Posterior vena cava (tissue), 2 donors: ENCODE data around the gene CRMP1. TPM values are rescaled to one million over a fixed set of nuclear protein-coding genes. Genes with fewer than 3 reads are reported as not detected.
A peak's percentile ranks its signal among the peaks of the same experiment; 100 is the strongest.

Experiments
- DNase-seq: peaks from one replicate; pipeline ENCODE4 v3.0.0-alpha.2; 2020; ENCODE audit warnings: low spot score
- intact Hi-C, 2 donors: fragments of 100-400 bp; cut with DNase I; formaldehyde crosslinking; loops; one replicate each; pipeline versions ENCODE4 v1.14.1 to v1.14.2; 2022 to 2023
- total RNA-seq, 2 donors: library from RNA; stranded (reverse); fragmentation: NEBNext Ultra II Directional; extraction: Animal tissue kit (Norgen Biotek cat#: 25700); gene quantifications; one replicate each; pipeline ENCODE4 v1.2.1, GENCODE V29; 2021
- donor health status: DM: yes; HTN: yes; CAD: no.
- donor health status: DM: yes; HTN: yes; CAD: no.

Gene CRMP1
- total RNA-seq, 2 donors from 2014 or later = 0.81 to 2.0 TPM

DNA sequence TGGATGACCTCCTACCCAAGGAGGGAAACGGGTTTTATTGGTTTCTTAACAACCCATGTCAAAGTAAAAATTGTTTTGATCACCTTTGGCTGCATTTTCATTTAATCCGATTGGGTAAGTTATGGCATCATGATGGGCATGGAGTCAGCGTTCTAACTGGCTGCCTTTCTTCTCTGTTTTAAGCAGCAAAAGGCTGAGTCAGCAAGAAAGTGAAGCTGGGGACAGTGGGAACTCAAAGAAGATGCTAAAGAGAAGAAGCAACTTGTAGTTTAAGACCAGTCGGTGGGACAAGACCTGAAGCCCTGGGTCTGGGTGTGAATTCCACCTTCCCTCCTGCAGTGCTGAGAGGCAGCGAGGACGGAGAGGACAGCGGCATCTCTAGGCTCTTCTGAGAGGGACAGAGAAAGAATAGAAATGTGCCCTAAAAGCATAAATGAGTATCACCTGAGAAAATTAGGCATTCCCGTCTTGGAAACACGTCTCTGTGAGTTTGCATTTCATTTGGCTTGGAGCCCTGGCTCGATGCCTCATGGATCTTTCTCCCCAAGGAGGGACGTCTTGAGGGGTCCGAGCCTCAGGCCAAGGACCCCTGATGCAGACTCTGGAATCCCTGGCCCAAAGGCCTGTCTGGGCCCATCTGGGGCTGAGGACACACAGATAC, 82.0 kb downstream of the CRMP1 start:
- peak; percentile 58 for DNase-seq
- intact Hi-C loops = loop anchor here in 1 of 2 donors (10.0 kb wide), 1 partner anchor 816 kb away; no protein-coding TSS in a partner anchor

DNA sequence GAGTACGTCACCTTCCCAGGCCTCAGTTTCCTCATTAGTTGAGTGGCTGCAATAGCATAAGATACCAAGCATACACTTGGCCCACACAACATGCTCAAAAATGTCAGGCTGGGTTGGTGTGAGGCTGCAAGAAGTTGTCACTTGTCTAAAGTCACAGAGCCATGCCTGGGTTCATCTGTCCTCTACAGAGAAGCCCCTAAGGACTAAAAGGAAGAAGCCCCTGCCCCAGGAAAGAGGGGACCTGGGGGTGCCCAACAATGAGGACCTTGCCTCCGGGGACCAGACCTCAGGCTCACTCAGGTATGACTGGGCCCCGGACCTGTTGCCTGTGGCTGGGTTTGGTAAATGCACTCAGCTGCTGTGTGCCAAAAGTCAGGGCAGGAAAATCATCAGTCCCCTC, 82.7 kb downstream of the CRMP1 start:
- intact Hi-C loops = loop anchor here in 1 of 2 donors (10.0 kb wide), 1 partner anchor 815 kb away; no protein-coding TSS in a partner anchor
- DNase-seq = peak; percentile 72

DNA sequence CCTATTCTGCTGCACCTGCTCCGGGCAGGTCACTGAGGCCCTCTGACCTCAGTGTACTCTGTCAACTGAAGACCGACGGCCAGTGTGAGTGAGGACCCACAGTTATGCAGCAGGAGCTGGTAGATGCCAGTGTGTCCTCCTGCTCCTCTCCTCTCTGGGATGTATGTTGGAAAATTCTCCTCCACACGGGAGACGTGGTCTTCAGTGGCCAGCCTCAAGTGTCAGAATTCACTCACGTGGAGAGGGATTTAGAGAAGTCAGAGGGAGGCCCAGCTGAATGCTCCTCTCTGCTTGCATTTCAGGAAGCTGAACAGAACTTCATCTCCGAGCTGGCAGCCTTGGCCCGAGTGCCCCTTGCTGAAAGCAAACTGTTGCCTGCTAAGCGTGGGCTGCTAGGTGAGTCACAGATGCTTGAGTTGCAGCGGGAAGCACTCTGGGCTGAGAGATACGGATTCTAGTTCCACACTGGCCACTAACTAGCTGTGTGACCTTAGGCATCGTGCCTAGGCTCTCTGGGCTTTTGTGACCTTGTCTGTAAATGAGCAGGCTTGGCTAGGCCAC, 83.6 kb downstream of the CRMP1 start:
- intact Hi-C loops = no loop called here
- DNase-seq = peak; percentile 61

DNA sequence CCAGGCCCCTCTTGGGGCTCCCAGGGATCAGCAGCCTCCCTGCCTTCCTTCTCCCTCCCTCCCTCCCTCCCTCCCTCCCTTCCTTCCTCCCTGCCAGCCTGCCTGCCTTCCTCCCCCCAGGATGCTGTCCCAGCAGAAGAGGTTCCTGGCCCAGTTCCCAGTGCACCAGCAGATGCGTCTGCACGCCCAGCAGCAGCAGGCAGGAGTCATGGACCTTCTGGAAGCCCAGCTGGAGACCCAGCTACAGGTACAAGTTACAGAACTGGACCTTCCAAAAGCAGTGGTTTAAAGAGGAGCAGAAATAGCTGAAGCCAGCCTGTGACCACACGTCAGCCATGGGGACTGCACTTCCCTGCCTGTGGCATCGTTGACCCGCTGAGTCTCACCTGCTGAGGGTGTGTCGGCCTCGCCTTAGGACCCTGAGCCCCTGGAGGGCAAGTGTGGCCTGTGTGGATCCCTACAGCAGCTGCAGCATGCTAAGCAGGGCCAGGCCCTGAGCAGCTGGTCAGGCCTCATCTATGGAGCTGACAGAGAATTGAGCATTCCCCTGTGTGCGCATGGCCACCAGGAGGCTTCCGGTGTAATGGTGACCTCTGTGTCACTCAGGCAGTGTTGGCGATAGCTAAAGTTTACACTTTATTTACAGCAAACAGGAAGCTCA, 84.7 kb downstream of the CRMP1 start:
- DNase-seq = peak; percentile 72
- intact Hi-C loops = no loop called here

DNA sequence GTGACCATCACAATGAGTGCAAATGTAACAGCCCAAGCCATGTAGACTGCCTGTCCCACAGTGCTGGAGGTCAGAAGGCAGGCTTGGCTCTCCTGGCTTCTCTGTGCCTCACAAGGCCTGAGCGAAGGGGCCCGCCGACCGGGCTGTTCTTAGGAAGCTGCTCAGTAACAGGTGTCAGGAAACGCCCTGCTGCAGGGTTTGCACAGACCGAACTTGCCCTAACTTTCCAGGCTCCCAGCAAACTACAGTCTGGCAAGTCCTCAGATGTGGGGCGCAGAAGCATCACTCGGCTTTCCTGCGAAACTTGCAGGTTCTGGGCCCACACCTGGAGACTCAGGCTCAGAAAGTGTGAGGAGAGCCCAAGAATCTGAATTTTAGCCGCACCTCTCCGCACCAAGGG, 87.6 kb downstream of the CRMP1 start:
- intact Hi-C loops = no loop called here
- DNase-seq = peak; percentile 71

DNA sequence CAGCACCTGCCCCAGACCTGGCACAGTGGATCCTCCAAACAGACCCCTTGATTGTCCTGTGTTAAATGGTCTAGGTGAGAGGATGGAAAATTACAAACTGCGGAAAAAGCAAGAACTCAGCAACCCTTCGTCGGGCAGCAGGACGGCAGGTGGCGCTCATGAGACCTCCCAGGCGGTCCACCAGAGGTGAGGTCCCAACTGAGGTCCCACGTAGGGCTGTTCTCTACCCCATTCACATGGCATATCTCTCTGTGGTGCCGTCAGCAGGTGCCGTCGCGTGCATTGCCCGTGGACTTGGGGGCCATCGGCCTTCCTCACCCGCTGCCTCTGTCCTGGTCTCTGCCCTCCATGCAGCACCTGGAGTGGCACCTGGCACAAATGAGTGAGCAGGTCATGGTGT, 88.2 kb downstream of the CRMP1 start:
- DNase-seq = peak; percentile 76
- intact Hi-C loops = no loop called here

- intact Hi-C loops = no loop called here
- DNase-seq = peak; percentile 32
Observed at GRCh38 chr4:5802565-5802964, 90.3 kb downstream of the CRMP1 start.

DNA sequence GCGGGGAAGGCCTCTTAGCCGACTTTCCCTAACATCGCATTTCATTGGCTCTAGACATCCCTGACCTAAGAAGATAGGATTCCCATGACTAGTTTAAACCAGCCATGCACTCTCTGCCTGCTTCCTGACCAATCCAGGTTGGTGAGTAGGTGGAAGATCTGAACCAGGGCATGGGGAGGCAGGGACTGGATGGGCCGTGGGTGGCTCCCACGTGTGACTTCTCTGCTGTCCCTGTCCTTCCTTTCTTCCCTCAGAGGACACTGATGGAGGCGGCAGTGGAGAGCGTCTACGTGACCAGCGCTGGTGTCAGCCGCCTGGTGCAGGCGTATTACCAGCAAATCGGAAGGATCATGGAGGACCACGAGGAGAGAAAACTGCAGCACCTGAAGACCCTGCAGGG, 91.2 kb downstream of the CRMP1 start:
- peak; percentile 47 for DNase-seq
- intact Hi-C loops = no loop called here

DNA sequence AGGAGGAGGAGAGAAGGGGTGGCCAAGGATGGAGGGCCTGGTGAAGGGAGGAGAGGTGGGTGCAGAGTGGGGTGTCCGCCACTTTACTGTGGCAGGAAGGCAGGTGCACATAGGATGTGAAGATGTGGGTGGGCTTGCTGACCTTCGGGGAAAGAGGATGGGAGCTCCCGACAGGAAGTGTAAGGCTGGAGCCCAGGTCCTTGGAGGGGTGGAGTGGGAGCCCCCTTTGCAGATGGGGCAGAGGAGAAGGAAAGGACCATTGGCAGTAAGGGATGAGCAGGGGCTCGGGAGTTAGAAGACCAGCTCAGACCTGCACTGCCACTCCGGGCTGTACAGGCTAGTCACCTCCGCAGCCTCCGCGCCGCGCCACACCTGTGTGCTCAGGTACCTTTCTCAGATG, 92.4 kb downstream of the CRMP1 start:
- peak; percentile 63 for DNase-seq
- intact Hi-C loops = no loop called here

GRCh38 chr4:5799406-5799805, 93.5 kb downstream of the CRMP1 start:
- DNase-seq = peak; percentile 48
- intact Hi-C loops = no loop called here

DNA sequence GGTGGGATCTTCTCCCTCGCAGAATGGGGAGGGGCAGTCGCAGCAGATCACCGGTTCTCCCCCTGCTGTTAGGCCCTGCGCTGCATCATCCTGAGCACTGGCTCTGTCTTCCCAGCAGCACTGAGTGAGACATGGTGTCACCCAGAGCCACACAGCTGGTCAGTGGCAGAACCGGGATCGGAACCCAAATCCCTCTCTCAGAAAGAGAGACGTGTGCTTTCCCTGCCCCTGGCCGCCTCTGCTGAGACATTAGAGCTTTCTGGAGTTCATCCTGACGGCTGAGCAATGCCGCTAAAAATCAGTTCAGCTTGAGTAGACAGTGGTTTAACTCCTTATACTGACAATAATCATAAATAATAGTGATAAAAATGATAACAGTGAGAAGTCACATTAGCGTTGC, 93.9 kb downstream of the CRMP1 start:
- intact Hi-C loops = no loop called here
- peak; percentile 49 for DNase-seq

- intact Hi-C loops = no loop called here
- peak; percentile 81 for DNase-seq
Observed at GRCh38 chr4:5798462-5798861, 94.4 kb downstream of the CRMP1 start.

- intact Hi-C loops = no loop called here
- DNase-seq = peak; percentile 52
Observed at GRCh38 chr4:5797866-5798265, 95.0 kb downstream of the CRMP1 start.

DNA sequence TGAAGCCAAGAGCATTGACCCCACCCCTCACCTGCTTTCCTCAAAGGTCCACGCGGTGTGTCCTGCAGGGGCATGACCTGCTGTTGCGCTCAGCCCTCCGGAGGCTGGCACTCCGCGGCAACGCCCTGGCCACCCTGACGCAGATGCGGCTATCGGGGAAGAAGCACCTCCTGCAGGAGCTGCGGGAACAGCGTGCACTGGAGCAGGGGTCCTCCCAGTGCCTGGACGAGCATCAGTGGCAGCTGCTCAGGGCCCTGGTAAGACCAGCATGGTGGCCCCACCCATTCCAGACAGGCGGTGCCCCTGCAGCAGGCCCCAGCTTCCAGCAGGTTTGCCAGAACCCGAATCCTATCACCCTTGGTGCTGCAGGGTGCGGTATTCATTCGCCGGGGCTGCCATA, 95.9 kb downstream of the CRMP1 start:
- intact Hi-C loops = no loop called here
- DNase-seq = peak; percentile 69

DNA sequence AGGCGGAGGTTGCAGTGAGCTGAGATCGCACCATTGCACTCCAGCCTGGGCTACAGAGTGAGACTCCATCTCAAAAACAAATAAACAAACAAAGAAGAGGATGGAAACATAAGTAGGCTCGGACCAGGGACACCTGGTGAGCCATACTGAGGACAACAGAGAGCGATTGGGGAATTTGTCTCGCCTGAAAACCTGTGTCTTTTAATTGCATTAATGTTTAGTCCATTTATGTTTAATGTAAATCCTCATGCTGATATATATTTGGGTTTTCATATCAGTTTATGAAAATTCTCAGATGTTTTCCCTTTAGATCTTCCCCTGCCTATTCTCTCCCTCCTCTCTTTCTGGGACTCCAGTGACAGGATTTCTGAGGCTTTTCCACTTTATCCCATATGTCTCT, 97.3 kb downstream of the CRMP1 start:
- DNase-seq = no peak
- intact Hi-C loops = no loop called here

- DNase-seq = peak; percentile 72
- intact Hi-C loops = no loop called here
Observed at GRCh38 chr4:5793514-5793913, 99.4 kb downstream of the CRMP1 start.

DNA sequence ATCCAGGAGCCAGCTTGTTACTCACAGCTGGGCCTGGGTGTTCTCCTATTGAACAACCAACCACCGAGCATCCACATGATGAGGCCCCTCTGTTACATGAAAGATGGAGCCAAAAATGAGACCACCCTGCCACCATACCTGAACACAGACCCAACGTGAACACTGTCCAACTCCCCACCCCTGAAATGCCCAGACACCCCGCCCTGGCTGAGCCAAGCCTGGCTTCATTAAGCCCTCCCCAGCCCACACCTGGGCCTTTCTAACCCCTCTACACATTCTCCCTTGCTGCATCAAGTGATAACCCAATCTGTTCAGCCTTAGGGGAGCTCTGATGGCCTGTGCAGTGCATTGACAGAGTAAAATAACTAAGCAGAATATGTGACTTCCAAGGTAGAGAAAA, 101.2 kb downstream of the CRMP1 start:
- intact Hi-C loops = no loop called here
- DNase-seq = peak; percentile 20

GRCh38 chr4:5790546-5790857, 102.4 kb downstream of the CRMP1 start:
- intact Hi-C loops = no loop called here

DNA sequence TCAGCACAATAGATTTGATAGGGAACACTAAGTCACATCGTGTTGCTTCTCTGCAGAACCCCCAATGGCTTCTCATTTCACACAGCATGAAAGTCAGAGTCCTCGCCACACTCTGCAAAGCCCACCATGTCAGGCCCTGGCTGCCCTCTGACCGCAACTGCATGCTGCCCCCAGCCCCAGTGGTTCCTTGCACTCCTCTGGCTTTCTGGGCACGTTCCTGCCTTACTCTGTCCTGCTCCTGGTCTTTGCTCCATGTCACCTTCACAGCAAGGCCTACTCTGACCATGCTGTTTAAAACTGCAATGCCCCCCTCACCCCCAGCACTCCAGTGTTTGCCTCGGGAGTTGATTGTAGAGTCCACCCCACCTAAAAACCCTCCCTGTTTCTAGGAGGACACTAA, 103.7 kb downstream of the CRMP1 start:
- peak; percentile 38 for DNase-seq
- intact Hi-C loops = loop anchor here in 1 of 2 donors (10.0 kb wide), 1 partner anchor 84 kb away; the partner anchor contains the start of gene EVC2

More at GRCh38 chr4:5790546-5790857, 102.4 kb downstream of the CRMP1 start:
- DNase-seq = no peak

DNA sequence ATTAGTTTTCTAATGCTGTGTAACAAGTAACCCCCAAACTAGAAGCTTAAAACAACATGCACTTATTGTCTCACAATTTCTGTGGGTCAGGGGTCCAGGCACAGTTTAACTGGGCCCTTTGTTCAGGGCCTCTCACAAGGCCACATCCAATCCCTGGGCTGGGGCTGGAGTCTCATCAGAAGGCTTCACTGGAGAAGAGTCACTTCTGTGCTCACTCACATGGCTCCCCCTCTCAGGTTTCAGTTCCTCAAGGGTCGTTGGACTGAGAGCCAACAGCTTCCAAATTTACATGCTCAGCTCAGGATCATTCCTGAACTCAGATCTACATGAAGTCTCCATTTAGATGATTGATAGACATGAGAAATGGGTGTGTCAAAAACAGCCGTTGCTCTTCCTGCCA, 104.7 kb downstream of the CRMP1 start:
- intact Hi-C loops = loop anchor here in 1 of 2 donors (10.0 kb wide), 1 partner anchor 83 kb away; the partner anchor contains the start of gene EVC2
- peak; percentile 38 for DNase-seq

DNA sequence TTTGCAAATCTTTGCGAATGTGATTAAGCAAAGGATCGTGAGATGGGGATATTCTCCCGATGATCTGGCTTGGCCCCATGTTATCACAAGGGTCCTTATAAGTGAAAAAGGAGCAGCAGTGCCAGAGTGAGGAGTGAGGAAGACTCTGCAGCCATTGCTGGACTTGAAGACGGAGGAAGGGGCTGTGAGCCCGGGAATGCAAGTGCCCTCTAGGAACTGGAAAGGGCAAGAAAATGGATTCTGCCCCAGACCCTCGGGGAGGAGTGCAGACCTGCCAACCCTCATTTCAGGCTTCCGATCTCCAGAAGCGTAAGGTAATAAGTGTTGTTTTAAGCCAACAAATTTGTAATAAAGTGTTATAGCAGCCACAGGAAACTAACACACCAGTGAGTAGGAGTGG, 105.6 kb downstream of the CRMP1 start:
- intact Hi-C loops = loop anchor here in 1 of 2 donors (10.0 kb wide), 1 partner anchor 83 kb away; the partner anchor contains the start of gene EVC2
- peak; percentile 22 for DNase-seq
